HG03571 (cell line): ENCODE data around the gene IL17RD.

Source experiments
- ATAC-seq: cut with Tn5 transposase; IDR thresholded peaks from one replicate; pipeline ENCODE4 v1.9.1; 2021; ENCODE audit not compliant: unreplicated experiment

Gene IL17RD

GRCh38 chr3:57068437-57069089, 96.6 kb downstream of the IL17RD start:
- ATAC-seq: peak; percentile 96

DNA sequence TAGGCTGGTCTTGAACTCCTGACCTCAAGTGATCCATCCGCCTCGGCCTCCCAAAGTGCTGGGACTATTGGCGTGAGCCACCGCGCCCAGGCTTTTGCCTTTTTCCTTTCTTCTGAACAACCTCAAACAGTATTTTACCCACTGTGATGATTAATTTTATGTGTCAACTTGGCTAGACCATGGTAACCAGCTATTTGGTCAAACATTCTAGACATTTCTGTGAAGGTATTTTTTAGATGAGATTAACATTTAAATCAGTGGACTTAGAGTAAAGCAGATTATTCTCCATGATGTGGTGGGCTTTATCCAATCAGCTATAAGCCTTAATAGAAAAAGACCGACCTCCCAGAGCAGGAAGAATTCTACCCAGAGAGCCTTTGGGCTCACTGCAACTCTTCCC, 98.7 kb downstream of the IL17RD start:
- ATAC-seq: no peak

- no peak for ATAC-seq
These were observed 99.6 kb downstream of the IL17RD start for GRCh38 chr3:57065588-57065987.

DNA sequence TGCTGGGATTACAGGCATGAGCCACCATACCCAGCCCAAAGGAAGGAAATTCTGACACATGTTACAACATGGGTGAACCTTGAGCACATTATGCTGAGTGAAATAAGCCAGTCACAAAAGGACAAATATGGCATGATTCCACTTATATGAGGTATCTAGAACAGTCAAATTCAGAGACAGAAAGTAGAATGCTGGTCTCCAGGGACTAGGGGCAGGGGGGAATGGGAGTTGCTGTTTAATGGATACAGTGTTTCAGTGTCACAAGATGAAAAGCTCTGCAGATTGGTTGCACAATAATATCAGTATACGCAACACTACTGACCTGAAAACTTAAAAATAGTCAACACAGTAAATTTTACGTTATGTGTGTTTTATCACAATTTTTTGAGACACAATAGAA, 100.6 kb downstream of the IL17RD start:
- ATAC-seq: no peak

- no peak for ATAC-seq
These were observed 101.2 kb downstream of the IL17RD start for GRCh38 chr3:57064001-57064400.

GRCh38 chr3:57063032-57063431, 102.1 kb downstream of the IL17RD start:
- no peak for ATAC-seq

DNA sequence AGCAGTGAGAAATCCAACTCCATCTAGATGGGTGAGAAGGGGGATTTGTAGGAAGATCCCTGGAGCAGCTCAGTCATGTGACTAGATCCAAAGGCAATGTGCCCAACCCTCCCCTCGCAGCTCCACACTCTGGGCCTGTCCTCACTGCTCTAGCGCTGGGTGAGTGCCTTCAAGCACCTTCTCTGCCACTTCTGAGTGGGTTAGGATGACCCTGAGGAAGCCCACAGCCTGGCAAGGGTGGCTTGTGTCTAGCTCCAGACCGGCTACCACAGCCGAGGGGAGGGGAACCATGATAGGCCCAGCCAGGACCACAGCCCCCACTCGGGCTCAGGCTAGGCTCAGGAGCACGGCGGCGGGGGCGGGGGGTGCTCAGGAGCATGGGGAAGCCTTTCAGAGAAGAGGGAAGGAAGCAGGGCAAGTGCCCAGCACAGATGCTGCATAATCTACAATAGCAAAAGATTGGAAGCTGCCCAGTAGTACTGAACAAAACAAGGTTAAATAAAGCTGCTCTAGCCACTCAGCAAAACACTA, 103.0 kb downstream of the IL17RD start:
- ATAC-seq: no peak

DNA sequence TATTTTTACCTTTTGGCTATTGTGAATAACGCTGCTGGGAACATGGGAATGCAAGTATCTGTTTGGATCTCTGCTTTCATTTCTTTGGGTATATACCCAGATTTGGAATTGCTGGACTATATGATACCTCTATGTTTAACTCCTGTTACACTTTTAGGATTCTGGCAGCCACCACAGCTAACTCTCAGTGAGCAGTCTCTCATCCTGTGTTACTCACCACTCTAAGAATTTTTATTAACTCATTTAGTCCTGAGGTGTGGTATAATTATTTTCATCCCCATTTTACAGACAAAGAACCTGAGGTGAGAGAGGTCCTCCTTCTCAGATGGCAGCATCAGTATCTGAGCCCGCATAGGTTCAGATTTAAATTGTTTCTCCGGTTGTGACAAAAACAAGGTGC, 103.6 kb downstream of the IL17RD start:
- no peak for ATAC-seq

GRCh38 chr3:57060089-57060821, 104.9 kb downstream of the IL17RD start, which contains the start of gene SPATA12:
TSS of gene SPATA12 (plus strand) at chr3:57060664. CDS start at chr3:57073695, 13,031 bp downstream.
- no peak for ATAC-seq

- ATAC-seq: no peak
These were observed 105.7 kb downstream of the IL17RD start for GRCh38 chr3:57059411-57059810.

GRCh38 chr3:57057351-57057750, 107.8 kb downstream of the IL17RD start:
- ATAC-seq: no peak

- no peak for ATAC-seq
These were observed 112.0 kb downstream of the IL17RD start for GRCh38 chr3:57053122-57053521.

- ATAC-seq: no peak
These were observed 112.5 kb downstream of the IL17RD start for GRCh38 chr3:57052662-57053061.

- ATAC-seq: no peak
These were observed 116.4 kb downstream of the IL17RD start for GRCh38 chr3:57048728-57049127.

- no peak for ATAC-seq
These were observed 117.0 kb downstream of the IL17RD start for GRCh38 chr3:57048052-57048671.

DNA sequence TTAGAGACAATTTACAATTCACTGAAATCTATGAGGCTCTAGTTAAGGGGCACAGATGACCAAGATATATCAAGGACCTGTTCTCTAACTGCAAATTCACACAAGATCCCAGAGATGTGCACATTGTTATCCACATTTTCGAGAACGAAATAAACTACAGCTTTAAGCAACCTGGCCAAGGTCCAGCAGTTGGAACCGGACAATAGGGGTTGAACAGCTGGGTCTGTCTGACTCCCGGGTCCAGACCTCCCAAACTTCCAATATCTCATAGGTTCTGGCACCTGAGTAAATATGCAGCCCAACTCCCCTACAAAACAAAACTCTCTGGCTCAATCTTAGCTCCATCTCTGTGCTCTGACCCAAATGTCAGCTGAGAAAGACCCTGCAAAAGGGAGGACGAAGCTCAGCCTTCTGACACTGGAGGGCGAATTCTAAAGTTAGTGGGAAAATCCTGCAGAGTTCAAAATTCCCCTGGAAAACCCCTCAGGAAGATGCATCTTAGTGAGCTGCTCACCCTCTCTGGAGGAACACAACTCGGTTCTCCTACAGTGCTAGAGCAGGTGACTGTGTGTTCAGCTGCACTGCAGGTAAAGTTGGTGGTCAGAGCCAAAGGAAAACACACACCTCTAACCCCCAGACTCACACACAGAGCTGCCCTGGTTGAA, 118.9 kb downstream of the IL17RD start:
- ATAC-seq: no peak

- ATAC-seq: no peak
These were observed 121.6 kb downstream of the IL17RD start for GRCh38 chr3:57043518-57043917.

DNA sequence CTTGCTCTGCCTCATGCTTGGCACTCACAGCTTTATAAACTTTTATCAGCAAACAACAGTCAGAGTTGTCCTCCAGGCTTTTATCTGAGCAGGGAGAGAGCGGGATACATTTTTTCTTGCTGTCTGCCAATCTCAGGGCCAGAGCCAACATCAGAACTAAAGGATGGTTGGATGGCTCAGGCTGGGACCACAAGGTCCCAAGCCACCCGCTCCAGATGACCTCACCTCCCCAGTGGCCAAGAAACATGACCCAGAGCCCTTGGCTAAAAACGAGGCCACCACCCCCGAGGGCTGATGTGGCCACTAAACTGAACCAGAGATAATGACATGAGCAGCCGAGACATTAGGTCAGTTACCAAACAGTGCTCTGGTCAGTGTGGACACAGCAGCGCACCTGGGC, 123.5 kb downstream of the IL17RD start:
- ATAC-seq: no peak
